Peyer's patch (tissue), 4 donors: ENCODE results near the gene CACNB2.

Experiments used
- POLR2A ChIP-seq, 2 donors: fragments of 450-650 bp; IDR thresholded peaks; one replicate each; pipeline ENCODE4 v1.5.1; 2017; ENCODE audit warnings: antibody characterized with exemption in 2 of 2, mild to moderate bottlenecking in 2 of 2, moderate library complexity in 2 of 2
- TF ChIP-seq, protein P1 (sequence below), 6 experiments: fragments of 450-650 bp in 4 of 6; fragments of 200-600 bp in 2 of 6; sonication (generic) in 1 of 6; IDR thresholded peaks; one replicate each; pipeline ENCODE4 v1.5.1; 2017 to 2019; ENCODE audit warnings: antibody characterized with exemption in 6 of 6, mild to moderate bottlenecking in 3 of 6, moderate library complexity in 1 of 6

DNA sequence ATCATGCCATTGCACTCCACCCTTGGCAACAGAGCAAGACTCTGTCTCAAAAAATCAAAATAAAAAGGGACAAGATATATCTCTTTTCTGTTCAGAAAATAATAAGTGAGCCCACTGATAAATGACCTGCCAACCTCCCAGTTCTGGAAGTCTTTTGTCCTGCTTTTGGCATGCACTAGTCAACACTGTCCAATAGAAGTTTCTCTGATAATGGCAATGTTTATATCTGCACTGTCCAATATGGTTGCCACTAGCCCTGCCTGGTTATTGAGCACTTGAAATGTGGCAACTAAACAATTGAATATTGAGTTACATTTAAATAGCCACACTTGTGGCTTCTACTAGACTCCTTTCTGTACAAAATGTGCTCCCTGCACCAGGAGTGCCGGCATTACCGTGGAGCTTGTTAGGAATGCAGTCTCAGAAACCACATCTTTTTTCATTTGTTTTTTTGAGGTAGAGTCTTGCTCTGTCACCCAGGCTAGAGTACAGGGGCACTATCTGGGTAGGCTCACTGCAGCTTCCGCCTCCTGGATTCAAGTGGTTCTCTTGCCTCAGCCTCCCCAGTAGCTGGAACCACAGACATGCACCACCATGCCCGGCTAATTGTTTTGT is 229.7 kb downstream of the CACNB2 start:
- TF ChIP-seq, protein P1, sequence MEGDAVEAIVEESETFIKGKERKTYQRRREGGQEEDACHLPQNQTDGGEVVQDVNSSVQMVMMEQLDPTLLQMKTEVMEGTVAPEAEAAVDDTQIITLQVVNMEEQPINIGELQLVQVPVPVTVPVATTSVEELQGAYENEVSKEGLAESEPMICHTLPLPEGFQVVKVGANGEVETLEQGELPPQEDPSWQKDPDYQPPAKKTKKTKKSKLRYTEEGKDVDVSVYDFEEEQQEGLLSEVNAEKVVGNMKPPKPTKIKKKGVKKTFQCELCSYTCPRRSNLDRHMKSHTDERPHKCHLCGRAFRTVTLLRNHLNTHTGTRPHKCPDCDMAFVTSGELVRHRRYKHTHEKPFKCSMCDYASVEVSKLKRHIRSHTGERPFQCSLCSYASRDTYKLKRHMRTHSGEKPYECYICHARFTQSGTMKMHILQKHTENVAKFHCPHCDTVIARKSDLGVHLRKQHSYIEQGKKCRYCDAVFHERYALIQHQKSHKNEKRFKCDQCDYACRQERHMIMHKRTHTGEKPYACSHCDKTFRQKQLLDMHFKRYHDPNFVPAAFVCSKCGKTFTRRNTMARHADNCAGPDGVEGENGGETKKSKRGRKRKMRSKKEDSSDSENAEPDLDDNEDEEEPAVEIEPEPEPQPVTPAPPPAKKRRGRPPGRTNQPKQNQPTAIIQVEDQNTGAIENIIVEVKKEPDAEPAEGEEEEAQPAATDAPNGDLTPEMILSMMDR (IDR thresholded peaks at IDR 0.05) = no peak
- TF ChIP-seq POLR2A (IDR thresholded peaks at IDR 0.05) = no peak
